SK-N-SH treated with all-trans-retinoic acid at 6 μM for 48 hours (cell line): ENCODE measurements around the gene NMT1.

Source experiments
- BACH2 ChIP-seq: fragments of 250-450 bp; sonication (Bioruptor Pico); IDR thresholded peaks from 2 replicates; pipeline ENCODE4 v1.9.0; 2021; ENCODE audit warnings: mild to moderate bottlenecking, borderline replicate concordance
- CREB5 ChIP-seq: fragments of 250-450 bp; sonication (Bioruptor Pico); IDR thresholded peaks from 2 replicates; pipeline ENCODE4 v1.5.1; 2020; ENCODE audit warnings: low read depth, mild to moderate bottlenecking, moderate library complexity
- CSRNP3 ChIP-seq: fragments of 250-450 bp; sonication (Bioruptor Pico); IDR thresholded peaks from 2 replicates; pipeline ENCODE4 v1.5.1; 2021; ENCODE audit warnings: mild to moderate bottlenecking, moderate library complexity
- ESRRG ChIP-seq: fragments of 250-450 bp; sonication (Bioruptor Pico); IDR thresholded peaks from 2 replicates; pipeline ENCODE4 v1.6.1; 2021; ENCODE audit warnings: mild to moderate bottlenecking
- ISL1 ChIP-seq: fragments of 250-450 bp; sonication (Bioruptor Pico); IDR thresholded peaks from 2 replicates; pipeline ENCODE4 v2.1.2; 2022; ENCODE audit warnings: mild to moderate bottlenecking, moderate library complexity
- PATZ1 ChIP-seq: fragments of 250-450 bp; sonication (Bioruptor Pico); IDR thresholded peaks from 2 replicates; pipeline ENCODE4 v1.8.0; 2020; ENCODE audit warnings: mild to moderate bottlenecking, moderate library complexity, borderline replicate concordance
- POU6F1 ChIP-seq: fragments of 250-450 bp; sonication (Bioruptor Pico); IDR thresholded peaks from 2 replicates; pipeline ENCODE4 v1.8.0; 2021; ENCODE audit warnings: low read depth, mild to moderate bottlenecking, moderate library complexity, borderline replicate concordance
- PPARA ChIP-seq: fragments of 250-450 bp; sonication (Bioruptor Pico); IDR thresholded peaks from 2 replicates; pipeline ENCODE4 v1.5.0; 2020; ENCODE audit warnings: mild to moderate bottlenecking, borderline replicate concordance
- RARB ChIP-seq: fragments of 250-450 bp; sonication (Bioruptor Pico); IDR thresholded peaks from 2 replicates; pipeline ENCODE4 v1.8.0; 2021; ENCODE audit warnings: mild to moderate bottlenecking, moderate library complexity
- SNAI2 ChIP-seq: fragments of 250-450 bp; sonication (Bioruptor Pico); IDR thresholded peaks from 2 replicates; pipeline ENCODE4 v1.5.0; 2020; ENCODE audit warnings: mild to moderate bottlenecking, moderate library complexity
- TCF4 ChIP-seq: fragments of 250-450 bp; sonication (Bioruptor Pico); IDR thresholded peaks from 2 replicates; pipeline ENCODE4 v1.8.0; 2021; ENCODE audit warnings: mild to moderate bottlenecking, moderate library complexity, borderline replicate concordance
- TOX ChIP-seq: fragments of 250-450 bp; sonication (Bioruptor Pico); IDR thresholded peaks from 2 replicates; pipeline ENCODE4 v1.8.0; 2021; ENCODE audit warnings: mild to moderate bottlenecking, moderate library complexity, borderline replicate concordance
- ZFP30 ChIP-seq: fragments of 450-650 bp; formaldehyde crosslinking; IDR thresholded peaks from 2 replicates; pipeline ENCODE4 v1.5.0; 2022; ENCODE audit warnings: mild to moderate bottlenecking, moderate library complexity
- ZNF8 ChIP-seq: fragments of 450-650 bp; formaldehyde crosslinking; IDR thresholded peaks from 2 replicates; pipeline ENCODE4 v1.5.0; 2020; ENCODE audit warnings: mild to moderate bottlenecking, moderate library complexity

GRCh38 chr17:45117848-45118646 lies 56.9 kb downstream of the NMT1 start:
- TF ChIP-seq ESRRG (CRISPR knock-in tag): no peak
- TF ChIP-seq PPARA (CRISPR knock-in tag): no peak
- TF ChIP-seq CSRNP3 (CRISPR knock-in tag): no peak
- TF ChIP-seq ZNF8 (CRISPR knock-in tag): no peak
- no peak for TF ChIP-seq PATZ1 (CRISPR knock-in tag)
- TF ChIP-seq RARB (CRISPR knock-in tag): no peak
- no peak for TF ChIP-seq CREB5
- TF ChIP-seq TOX: no peak
- no peak for TF ChIP-seq BACH2 (CRISPR knock-in tag)
- TF ChIP-seq TCF4: no peak
- no peak for TF ChIP-seq ISL1 (CRISPR knock-in tag)
- no peak for TF ChIP-seq ZFP30 (CRISPR knock-in tag)
- TF ChIP-seq POU6F1 (CRISPR knock-in tag): no peak
- no peak for TF ChIP-seq SNAI2 (CRISPR knock-in tag)
